B cell (primary cell): Measurements from ENCODE around the gene KLHL36. TPM values are rescaled to one million over a fixed set of nuclear protein-coding genes. Genes with fewer than 3 reads are reported as not detected.

Experiments
- ATAC-seq: fragments of 200-7000 bp; cut with Tn5 transposase; one replicate; pipeline ENCODE4 v1.10.0; 2021; ENCODE audit warnings: low read depth, mild to moderate bottlenecking, moderate number of reproducible peaks, moderate library complexity
- CTCF ChIA-PET: fragments of 350-600 bp; sonication (Branson Sonifier 250); formaldehyde crosslinking; loops from one replicate; lab custom pipeline; 2021; ENCODE audit warnings: antibody characterized with exemption, inconsistent platforms; lab: Charles Lee
- POLR2A ChIA-PET: fragments of 350-600 bp; sonication (Branson Sonifier 250); formaldehyde crosslinking; loops from one replicate; lab custom pipeline; 2021; ENCODE audit warnings: antibody characterized with exemption; lab: Charles Lee
- DNase-seq: peaks from one replicate; pipeline ENCODE4 v3.0.0; 2013
- H2AFZ ChIP-seq: 2 replicates; pipeline ENCODE4 v1.6.1; 2012; ENCODE audit warnings: mild to moderate bottlenecking, low read depth, low read length; ENCODE audit not compliant: insufficient read depth, poor library complexity, severe bottlenecking
- H3K27ac ChIP-seq, 2 donors: 1 replicate in 1 of 2; 2 replicates in 1 of 2; pipeline ENCODE4 v1.5.1; 2012 to 2013; ENCODE audit warnings: low read length in 2 of 2, mild to moderate bottlenecking in 2 of 2, moderate library complexity in 1 of 2
- H3K27me3 ChIP-seq, 4 experiments: fragments of 200-600 bp in 1 of 4; sonication (generic) in 1 of 4; replicated peaks in 1 of 4; 1 replicate in 2 of 4; 2 replicates in 2 of 4; pipeline versions ENCODE4 v1.6.1 to v1.7.0; 2013 to 2016; ENCODE audit warnings: low read length in 3 of 4, mild to moderate bottlenecking in 2 of 4, mixed read lengths in 1 of 4, moderate library complexity in 1 of 4; ENCODE audit not compliant: insufficient read depth in 4 of 4, control insufficient read depth in 3 of 4; ENCODE audit errors: control extremely low read depth in 1 of 4
- H3K36me3 ChIP-seq, 2 experiments: replicated peaks in 1 of 2; 1 replicate in 1 of 2; 2 replicates in 1 of 2; pipeline versions ENCODE4 v1.6.1 to v1.7.1; 2013; ENCODE audit warnings: low read length in 1 of 2; ENCODE audit not compliant: insufficient read depth in 2 of 2, control insufficient read depth in 1 of 2; ENCODE audit errors: control extremely low read depth in 1 of 2, extremely low read depth in 1 of 2
- H3K4me1 ChIP-seq, 2 donors: fragments of 200-600 bp in 1 of 2; sonication (generic) in 1 of 2; 1 replicate in 1 of 2; 2 replicates in 1 of 2; pipeline versions ENCODE4 v1.5.1 to v1.6.1; 2013 to 2017; ENCODE audit warnings: low read length in 2 of 2; ENCODE audit not compliant: control insufficient read depth in 2 of 2, insufficient read depth in 2 of 2
- H3K4me2 ChIP-seq: replicated peaks from 2 replicates; pipeline ENCODE3; 2012; ENCODE audit warnings: mild to moderate bottlenecking, low read depth, low read length; ENCODE audit not compliant: poor library complexity, severe bottlenecking
- H3K4me3 ChIP-seq, 5 experiments: fragments of 200-600 bp in 1 of 5; sonication (generic) in 1 of 5; 1 replicate in 3 of 5; 2 replicates in 2 of 5; pipeline versions ENCODE4 v1.5.1 to v1.7.0; 2011 to 2016; ENCODE audit warnings: low read length in 4 of 5, mild to moderate bottlenecking in 4 of 5, low read depth in 2 of 5, control low read depth in 1 of 5, moderate library complexity in 1 of 5; ENCODE audit not compliant: insufficient read depth in 1 of 5; ENCODE audit errors: control extremely low read depth in 1 of 5, extremely low read depth in 1 of 5
- H3K79me2 ChIP-seq: fragments of 200-600 bp; sonication (generic); one replicate; pipeline ENCODE4 v1.6.0; 2016; ENCODE audit warnings: low read length; ENCODE audit not compliant: control insufficient read depth, insufficient read depth
- H3K9ac ChIP-seq: fragments of 200-600 bp; sonication (generic); 2 replicates; pipeline ENCODE4 v1.6.1; 2017; ENCODE audit warnings: mild to moderate bottlenecking, low read length, moderate library complexity
- H3K9me3 ChIP-seq, 3 donors: one replicate each; pipeline versions ENCODE4 v1.6.1 to v1.7.1; 2013; ENCODE audit warnings: low read length in 2 of 3; ENCODE audit not compliant: control insufficient read depth in 2 of 3, insufficient read depth in 1 of 3; ENCODE audit errors: control extremely low read depth in 1 of 3
- H4K20me1 ChIP-seq: 2 replicates; pipeline ENCODE4 v1.6.0; 2012; ENCODE audit warnings: mild to moderate bottlenecking, low read length; ENCODE audit not compliant: insufficient read depth, control insufficient read depth, poor library complexity, severe bottlenecking
- H3K27ac Mint-ChIP-seq: one replicate; pipeline ENCODE4 v1.8.0; 2021; ENCODE audit warnings: mixed read lengths
- H3K27me3 Mint-ChIP-seq: one replicate; pipeline ENCODE4 v1.8.0; 2021; ENCODE audit warnings: mixed read lengths
- H3K4me1 Mint-ChIP-seq: one replicate; pipeline ENCODE4 v1.8.0; 2021; ENCODE audit warnings: mixed read lengths
- H3K4me3 Mint-ChIP-seq: one replicate; pipeline ENCODE4 v1.8.0; 2021; ENCODE audit warnings: mixed read lengths
- H3K9me3 Mint-ChIP-seq: one replicate; pipeline ENCODE4 v1.8.0; 2022; ENCODE audit warnings: mixed read lengths; ENCODE audit not compliant: insufficient read depth
- CTCF ChIP-seq: fragments of 200-600 bp; IDR thresholded peaks from one replicate; pipeline ENCODE4 v1.8.0; 2022; ENCODE audit warnings: antibody characterized with exemption, mild to moderate bottlenecking
- EZH2 ChIP-seq: IDR thresholded peaks from 2 replicates; pipeline ENCODE4 v1.6.1; 2012; ENCODE audit warnings: borderline replicate concordance, low read depth, mild to moderate bottlenecking, moderate library complexity, low read length; ENCODE audit not compliant: insufficient read depth, poor library complexity, severe bottlenecking
- WGBS: methylation state at CpG from one replicate; pipeline ENCODE4 v1.1.5; 2013; ENCODE audit warnings: missing lambda C conversion rate; ENCODE audit not compliant: insufficient coverage; 5-methylcytosine and 5-hydroxymethylcytosine counted together
- intact Hi-C: fragments of 100-400 bp; cut with micrococcal nuclease; formaldehyde crosslinking; loops from one replicate; pipeline ENCODE4 v1.10.0; 2022
- polyA plus RNA-seq: library from polyadenylated mRNA; depleted of rRNA; stranded (reverse); fragments of >200 nt; gene quantifications from 2 replicates; pipeline ENCODE4 v1.2.3, GENCODE V29; 2012
- total RNA-seq, 2 donors: library from RNA; stranded (reverse); fragments of 120-200 nt in 1 of 2; gene quantifications; 1 replicate in 1 of 2; 2 replicates in 1 of 2; pipeline versions ENCODE4 v1.2.3 to v1.2.4, GENCODE V29; 2013 to 2022

The KLHL36 gene
- total and polyA plus RNA-seq, 2 donors (not counting 1 experiment from before 2014, with no cell fraction given) = 90.3 to 135 TPM

- Histone ChIP-seq H3K4me3 (no peak overlapping the region), H3K4me2 (no peak overlapping the region), H3K9ac (no peak overlapping the region), H4K20me1 (no peaks in the 10 kb centered on the region), H3K79me2 (no peaks in the 10 kb centered on the region), H3K27me3 (peaks cover 0 to 4% (median under 1%) of the 10 kb centered on the region in 4 experiments), H3K4me1 (peaks cover 0 to 2% of the 10 kb centered on the region in 2 donors), H2AFZ (no peak overlapping the region), H3K36me3 (no peaks in the 10 kb centered on the region), H3K9me3 (no peaks in the 10 kb centered on the region), H3K27ac (no peak overlapping the region)
- TF ChIP-seq EZH2 = no peak
- no peak for TF ChIP-seq CTCF
- DNase-seq (no peak), ATAC-seq (no peak)
- Mint-ChIP-seq H3K27me3 (peaks cover 18% of the 10 kb centered on the region), H3K9me3 (no peaks in the 10 kb centered on the region), H3K4me3 (no peak overlapping the region), H3K27ac (no peak overlapping the region), H3K4me1 (peaks cover under 1% of the 10 kb centered on the region)
- 94% methylated on average over 6 of the region's 9 CpGs for WGBS
- intact Hi-C loops = no loop called here
- ChIA-PET CTCF (no interaction called here), POLR2A (no interaction called here)
Observed at GRCh38 chr16:84678541-84678940, 30.2 kb downstream of the KLHL36 start.

GRCh38 chr16:84680165-84680842 is 32.0 kb downstream of the KLHL36 start:
- Mint-ChIP-seq H3K4me3 (no peak overlapping the region), H3K27ac (no peak overlapping the region), H3K4me1 (peaks cover 2% of the 10 kb centered on the region), H3K9me3 (no peaks in the 10 kb centered on the region), H3K27me3 (peaks cover 25% of the 10 kb centered on the region)
- no peak overlapping the region for H3K9ac ChIP-seq
- no peaks in the 10 kb centered on the region for H3K36me3 ChIP-seq
- intact Hi-C loops = no loop called here
- no peaks in the 10 kb centered on the region for H3K79me2 ChIP-seq
- H3K9me3 ChIP-seq = no peaks in the 10 kb centered on the region
- WGBS = 93% methylated on average over 4 of the region's 10 CpGs
- H3K27me3 ChIP-seq = peaks cover 0 to 4% (median under 1%) of the 10 kb centered on the region in 4 experiments
- no peak for DNase-seq
- no peak overlapping the region for H2AFZ ChIP-seq
- no peaks in the 10 kb centered on the region for H4K20me1 ChIP-seq
- no peak overlapping the region for H3K27ac ChIP-seq
- no peak for ATAC-seq
- no peak overlapping the region for H3K4me3 ChIP-seq
- POLR2A ChIA-PET = no interaction called here
- TF ChIP-seq CTCF = no peak
- H3K4me2 ChIP-seq = no peak overlapping the region
- H3K4me1 ChIP-seq = no peaks in the 10 kb centered on the region
- CTCF ChIA-PET = interaction anchor here (1.3 to 1.7 kb wide), 2 partner anchors 17 to 46 kb away, joined by 4 to 6 read pairs; no protein-coding TSS in a partner anchor
